ENCODE data around the gene SULT1C3. TPM values are rescaled to one million over a fixed set of nuclear protein-coding genes. Genes with fewer than 3 reads are reported as not detected.

The SULT1C3 gene
- total RNA-seq (2012; rRNA removed) (not detected in 2 replicates), polyA plus RNA-seq (2012; rRNA removed) (not detected in 2 replicates), Bru-seq, nascent RNA (not detected), BruChase-seq, experiment 1, labeled RNA remaining after a 6-hour chase (not detected), BruChase-seq, experiment 2, labeled RNA remaining after a 2-hour chase (not detected)
- not detected in 2 replicates for polyA plus RNA-seq (2012; cell fraction: cytosol; rRNA removed)
- not detected in 2 replicates for polyA plus RNA-seq (2012; cell fraction: nucleus; rRNA removed; ENCODE audit: low replicate concordance)
- long read RNA-seq: 0 reads

DNA sequence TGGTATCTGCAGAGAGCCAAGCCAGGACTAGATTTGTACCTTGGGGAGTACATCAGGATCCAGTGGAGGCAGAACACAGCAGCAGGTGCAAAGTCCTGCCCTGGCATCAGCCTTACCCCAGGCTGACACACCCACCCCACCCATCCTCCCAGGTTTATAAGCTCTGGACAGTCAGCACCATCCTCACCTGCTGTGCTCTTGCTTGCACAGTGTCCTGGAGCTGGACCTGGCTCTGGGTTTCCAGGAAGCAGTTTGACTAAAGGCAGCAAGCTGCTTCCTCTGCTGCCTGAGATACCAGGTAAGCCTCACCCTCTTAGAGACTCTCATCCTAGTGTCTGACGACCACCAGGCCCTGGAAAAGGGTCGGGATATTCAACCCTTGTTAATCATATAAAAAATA, at the start of gene SULT1C3:
SULT1C3 (plus strand) TSS at position 183 of the 400 bp plus-strand sequence. CDS start 7,227 bp downstream, outside the sequence.
- Histone ChIP-seq H3K23ac (ENCODE audit: low read depth, low read length) (no peak within 1 kb of the TSS), H2AK9ac (replicated peaks; ENCODE audit: low read depth, low read length, poor library complexity) (no peak within 1 kb of the TSS), H3K4me2 (ENCODE audit: low read depth, low read length) (no peak within 1 kb of the TSS), H3K27me3 (ENCODE audit: control insufficient read depth, insufficient read depth, low read length) (peaks cover 5% of the 10 kb centered on the region; the same call in 1 of the 2 replicates), H4K20me1 (ENCODE audit: insufficient read depth, low read length) (no peaks in the 10 kb centered on the region), H3K4me1 (ENCODE audit: control insufficient read depth, insufficient read depth, low read length) (no peaks in the 10 kb centered on the region), H3K4ac (ENCODE audit: low read depth, low read length) (no peak within 1 kb of the TSS), H3K14ac (replicated peaks; ENCODE audit: low read depth, low read length) (no peak within 1 kb of the TSS), H2AFZ (replicated peaks; ENCODE audit: low read length, poor library complexity) (no peak within 1 kb of the TSS), H3K4me3 (ENCODE audit: insufficient read depth, low read depth, low read length) (no peak within 1 kb of the TSS), H2AK5ac (ENCODE audit: low read depth, low read length) (no peak within 1 kb of the TSS), H3K9me1 (ENCODE audit: insufficient read depth, low read length) (no peaks in the 10 kb centered on the region), H3K27ac (ENCODE audit: insufficient read depth, low read length) (no peak within 1 kb of the TSS), H3K18ac (ENCODE audit: low read depth, low read length) (no peak within 1 kb of the TSS), H3K79me1 (ENCODE audit: low read depth in 1 of 2, low read length in 2 of 2) (no peaks in the 10 kb centered on the region), H2BK120ac (ENCODE audit: low read depth, low read length) (no peak within 1 kb of the TSS), H2BK20ac (ENCODE audit: low read depth, low read length) (no peak within 1 kb of the TSS), H3K9me3 (ENCODE audit: control insufficient read depth, insufficient read depth, low read length) (peaks cover 3% of the 10 kb centered on the region; the same call in 1 of the 2 replicates), H4K5ac (ENCODE audit: low read depth, low read length) (no peak within 1 kb of the TSS), H2BK5ac (ENCODE audit: low read depth, low read length, poor library complexity, severe bottlenecking) (no peak within 1 kb of the TSS), H3K56ac (ENCODE audit: extremely low read depth, insufficient read depth, low read length) (no peak within 1 kb of the TSS), H3K36me3 (ENCODE audit: control insufficient read depth, insufficient read depth, low read length) (no peaks in the 10 kb centered on the region), H3K9ac (ENCODE audit: low read depth, low read length) (no peak within 1 kb of the TSS), H2BK15ac (ENCODE audit: low read depth, low read length) (no peak within 1 kb of the TSS), H4K91ac (ENCODE audit: insufficient read depth, low read depth, low read length) (no peak within 1 kb of the TSS), H4K8ac (ENCODE audit: low read depth in 2 of 2, low read length in 2 of 2) (no peak within 1 kb of the TSS)
- DNase-seq: no peak
- dilution Hi-C loops (cut with HindIII; ENCODE audit: low sequenced_read_pairs, unreplicated experiment): no loop called here
- ChIA-PET POLR2A (ENCODE audit: unreplicated experiment) (no interaction called here), CTCF (no interaction called here)
- in situ Hi-C loops (cut with MboI; ENCODE audit: low sequenced_read_pairs): no loop called here
- WGBS, 2 experiments (ENCODE audit: extremely low coverage in 2 of 2, insufficient read length in 1 of 2): no CpG with 5 or more reads among the region's 2 CpGs
- TF ChIP-seq, protein P1, sequence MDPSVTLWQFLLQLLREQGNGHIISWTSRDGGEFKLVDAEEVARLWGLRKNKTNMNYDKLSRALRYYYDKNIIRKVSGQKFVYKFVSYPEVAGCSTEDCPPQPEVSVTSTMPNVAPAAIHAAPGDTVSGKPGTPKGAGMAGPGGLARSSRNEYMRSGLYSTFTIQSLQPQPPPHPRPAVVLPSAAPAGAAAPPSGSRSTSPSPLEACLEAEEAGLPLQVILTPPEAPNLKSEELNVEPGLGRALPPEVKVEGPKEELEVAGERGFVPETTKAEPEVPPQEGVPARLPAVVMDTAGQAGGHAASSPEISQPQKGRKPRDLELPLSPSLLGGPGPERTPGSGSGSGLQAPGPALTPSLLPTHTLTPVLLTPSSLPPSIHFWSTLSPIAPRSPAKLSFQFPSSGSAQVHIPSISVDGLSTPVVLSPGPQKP (IDR thresholded peaks at IDR 0.05; ENCODE audit: borderline replicate concordance, low read depth, low read length): no peak
- TF ChIP-seq SMC3 (IDR thresholded peaks at IDR 0.05; ENCODE audit: low read depth, low read length) (no peak), BHLHE40 (IDR thresholded peaks at IDR 0.05; ENCODE audit: low read depth, low read length) (no peak)
- ATAC-seq (ENCODE audit: low read depth): no peak
- BruUV-seq (replicated peaks): no TSS peak
- intact Hi-C loops (cut with micrococcal nuclease): no loop called here

Measured in IMR-90 (cell line).